ENCODE results near the gene ATF6.
"Not testable (repeated sequence)": the region's sequence is repeated elsewhere in the genome, so short reads cannot be mapped to it uniquely, and the experiment has no call there.

DNA sequence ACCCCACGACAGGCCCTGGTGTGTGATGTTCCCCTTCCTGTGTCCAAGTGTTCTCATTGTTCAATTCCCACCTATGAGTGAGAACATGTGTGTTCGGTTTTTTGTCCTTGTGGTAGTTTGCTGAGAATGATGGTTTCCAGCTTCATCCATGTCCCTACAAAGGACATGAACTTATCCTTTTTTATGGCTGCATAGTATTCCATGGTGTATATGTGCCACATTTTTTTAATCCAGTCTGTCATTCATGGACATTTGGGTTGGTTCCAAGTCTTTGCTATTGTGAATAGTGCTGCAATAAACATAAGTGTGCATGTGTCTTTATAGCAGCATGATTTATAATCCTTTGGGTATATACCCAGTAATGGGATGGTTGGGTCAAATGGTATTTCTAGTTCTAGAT, 43.1 kb downstream of the ATF6 start:
- TF ChIP-seq CTCF (IDR thresholded peaks at IDR 0.05); EZH2 (IDR thresholded peaks at IDR 0.05; ENCODE audit: borderline replicate concordance, insufficient read depth, low read depth, low read length, poor library complexity, severe bottlenecking): not testable (repeated sequence)
